ENCODE data around the gene DEFB124.
"Not testable (repeated sequence)": the region's sequence is repeated elsewhere in the genome, so short reads cannot be mapped to it uniquely, and the experiment has no call there.

Gene DEFB124

GRCh38 chr20:31474758-31475427, at the start of gene DEFB124, which contains the start of gene REM1:
TSS of gene DEFB124 (minus strand) at chr20:31475127. CDS start at chr20:31473013, 2,114 bp downstream.
TSS of gene REM1 (plus strand) at chr20:31475288. CDS start at chr20:31476446, 1,158 bp downstream.
- H3K4me3 ChIP-seq = peak within 1 kb of the TSS; percentile 18 to 40 (median 29)
- H3K27ac ChIP-seq = peak within 1 kb of the TSS in 7 of 21 experiments; percentile 22 to 75 (median 38)

- H3K4me3 ChIP-seq = no peak overlapping the region
- peak overlapping the region in 12 of 21 experiments; percentile 1 to 70 (median 43) for H3K27ac ChIP-seq
These were observed 48.7 kb upstream of the DEFB124 start for GRCh38 chr20:31523361-31524283.

GRCh38 chr20:31522731-31523130, 47.8 kb upstream of the DEFB124 start:
- H3K4me3 ChIP-seq = no peak overlapping the region

GRCh38 chr20:31521267-31521666, 46.3 kb upstream of the DEFB124 start:
- H3K4me3 ChIP-seq = not testable (repeated sequence)
- peak overlapping the region in 3 of 21 experiments; percentile 9 to 21 (median 16) for H3K27ac ChIP-seq

More at GRCh38 chr20:31522731-31523130, 47.8 kb upstream of the DEFB124 start:
- peak overlapping the region in 8 of 21 experiments; percentile 27 to 70 (median 50) for H3K27ac ChIP-seq

- peak overlapping the region in 1 of 7 experiments; percentile 1 for H3K4me3 ChIP-seq
- H3K27ac ChIP-seq = peak overlapping the region in 13 of 21 experiments; percentile 4 to 96 (median 52)
These were observed 42.4 kb upstream of the DEFB124 start for GRCh38 chr20:31517373-31517772.

GRCh38 chr20:31516651-31517050, 41.7 kb upstream of the DEFB124 start:
- Histone ChIP-seq H3K4me3 (peak overlapping the region in 1 of 7 experiments; percentile 1), H3K27ac (peak overlapping the region in 15 of 21 experiments; percentile 8 to 96 (median 52))

GRCh38 chr20:31516166-31516565, 41.2 kb upstream of the DEFB124 start:
- peak overlapping the region in 3 of 7 experiments; percentile 89 to 97 (median 92) for H3K4me3 ChIP-seq
- peak overlapping the region in 11 of 21 experiments; percentile 10 to 96 (median 88) for H3K27ac ChIP-seq

- peak overlapping the region in 5 of 7 experiments; percentile 86 to 97 (median 92) for H3K4me3 ChIP-seq
- H3K27ac ChIP-seq = peak overlapping the region in 15 of 21 experiments; percentile 5 to 96 (median 89)
These were observed 40.8 kb upstream of the DEFB124 start for GRCh38 chr20:31515775-31516107.

- Histone ChIP-seq H3K4me3 (peak overlapping the region; percentile 79 to 97 (median 89)), H3K27ac (peak overlapping the region in 20 of 21 experiments; percentile 79 to 96 (median 90))
These were observed 40.3 kb upstream of the DEFB124 start for GRCh38 chr20:31515072-31515774.

- Histone ChIP-seq H3K27ac (peak within 1 kb of the TSS; percentile 62 to 96 (median 89)), H3K4me3 (peak within 1 kb of the TSS; percentile 79 to 97 (median 89))
These were observed 39.5 kb upstream of the DEFB124 start, which contains the start of gene HM13 for GRCh38 chr20:31514154-31515071. TSS of gene HM13 (plus strand) at chr20:31514442. CDS start at chr20:31514552, 110 bp downstream.

GRCh38 chr20:31508517-31509244, 33.8 kb upstream of the DEFB124 start:
- no peak overlapping the region for H3K27ac ChIP-seq
- H3K4me3 ChIP-seq = no peak overlapping the region

- Histone ChIP-seq H3K4me3 (no peak overlapping the region), H3K27ac (no peak overlapping the region)
These were observed 31.0 kb upstream of the DEFB124 start for GRCh38 chr20:31505903-31506302.

GRCh38 chr20:31502884-31503673, 28.2 kb upstream of the DEFB124 start:
- H3K4me3 ChIP-seq, H3K27ac ChIP-seq: not testable (repeated sequence)

GRCh38 chr20:31500527-31500926, 25.6 kb upstream of the DEFB124 start:
- H3K4me3 ChIP-seq = no peak overlapping the region
- no peak overlapping the region for H3K27ac ChIP-seq

- H3K4me3 ChIP-seq = no peak overlapping the region
- H3K27ac ChIP-seq = peak overlapping the region in 5 of 21 experiments; percentile 10 to 45 (median 23)
These were observed 23.1 kb upstream of the DEFB124 start for GRCh38 chr20:31497838-31498540.

- Histone ChIP-seq H3K27ac (peak overlapping the region in 12 of 21 experiments; percentile 1 to 58 (median 26)), H3K4me3 (no peak overlapping the region)
These were observed 21.9 kb upstream of the DEFB124 start for GRCh38 chr20:31496761-31497295.

Data from skin epidermis (tissue), 12 donors.